WERI-Rb-1 (cell line): ENCODE measurements around the gene CEP72.
"Not testable (repeated sequence)": the region's sequence is repeated elsewhere in the genome, so short reads cannot be mapped to it uniquely, and the experiment has no call there.

Source experiments
- DNase-seq: peaks from one replicate; pipeline ENCODE4 v3.0.0-alpha.2; 2020
- H3K27ac ChIP-seq: fragments of 250-450 bp; sonication (Bioruptor Pico); 2 replicates; pipeline ENCODE4 v1.5.1; 2020; ENCODE audit warnings: mild to moderate bottlenecking, moderate library complexity
- H3K27me3 ChIP-seq: fragments of 250-450 bp; sonication (Bioruptor Pico); 2 replicates; pipeline ENCODE4 v1.5.1; 2021; ENCODE audit warnings: mild to moderate bottlenecking, low read depth, moderate library complexity; ENCODE audit not compliant: insufficient read depth, severe bottlenecking
- H3K36me3 ChIP-seq: fragments of 250-450 bp; sonication (Bioruptor Pico); 2 replicates; pipeline ENCODE4 v1.5.1; 2020; ENCODE audit warnings: mild to moderate bottlenecking, moderate library complexity
- H3K4me3 ChIP-seq: 2 replicates; pipeline ENCODE4 v1.5.1; 2011; ENCODE audit warnings: low read depth, mild to moderate bottlenecking, control low read depth, low read length
- H3K9me3 ChIP-seq: fragments of 250-450 bp; sonication (Bioruptor Pico); 2 replicates; pipeline ENCODE4 v1.5.1; 2021; ENCODE audit warnings: mild to moderate bottlenecking, moderate library complexity; ENCODE audit not compliant: severe bottlenecking
- CTCF ChIP-seq: IDR thresholded peaks from 2 replicates; pipeline ENCODE4 v1.5.1; 2011; ENCODE audit warnings: low read depth, mild to moderate bottlenecking, control low read depth, inconsistent platforms, low read length

Gene CEP72

GRCh38 chr5:681317-682191, 69.4 kb downstream of the CEP72 start:
- not testable (repeated sequence) for H3K4me3 ChIP-seq, H3K9me3 ChIP-seq, DNase-seq, H3K27ac ChIP-seq, H3K36me3 ChIP-seq
- peaks cover 34% of the 10 kb centered on the region for H3K27me3 ChIP-seq

GRCh38 chr5:682216-682615, 70.1 kb downstream of the CEP72 start:
- not testable (repeated sequence) for H3K4me3 ChIP-seq, H3K27ac ChIP-seq, H3K9me3 ChIP-seq, DNase-seq, H3K36me3 ChIP-seq
- H3K27me3 ChIP-seq, result peaks cover 27% of the 10 kb centered on the region

DNA sequence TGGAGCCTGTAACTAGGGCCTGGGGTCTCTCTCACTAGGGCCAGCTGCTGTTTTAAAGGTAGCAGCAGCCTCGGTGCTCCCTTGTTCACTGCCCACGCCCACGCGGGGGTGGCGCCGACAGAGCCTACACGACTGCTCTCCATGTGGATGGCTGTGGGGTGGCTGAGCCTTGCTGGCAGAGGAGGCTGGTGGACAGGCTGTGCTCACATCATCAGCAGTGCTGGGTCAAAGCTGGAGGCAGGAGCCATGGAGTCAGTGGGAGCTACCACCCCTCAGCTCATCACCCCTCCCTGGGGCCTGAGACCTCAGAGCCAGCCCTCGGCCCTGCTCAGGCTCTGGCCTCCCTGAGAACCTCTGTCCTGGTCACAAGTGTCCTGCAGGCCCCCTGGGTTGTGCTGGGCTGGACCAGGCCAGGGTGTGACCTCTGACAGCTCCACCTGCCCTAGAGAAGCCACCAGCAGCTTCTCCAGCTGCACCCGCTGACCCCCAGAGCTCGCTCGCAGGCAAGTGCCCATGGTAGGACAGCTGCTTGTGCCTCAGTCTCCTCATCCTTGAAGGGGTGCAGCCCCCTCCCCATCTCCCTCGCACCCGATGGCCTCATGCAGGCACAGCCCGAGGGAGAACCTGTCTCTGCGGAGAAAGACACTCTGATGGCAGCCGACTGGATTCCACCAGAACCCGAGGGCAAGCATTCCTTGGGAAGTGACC, 70.7 kb downstream of the CEP72 start:
- not testable (repeated sequence) for H3K27ac ChIP-seq, DNase-seq, H3K36me3 ChIP-seq, H3K4me3 ChIP-seq, H3K9me3 ChIP-seq
- peaks cover 22% of the 10 kb centered on the region for H3K27me3 ChIP-seq

DNA sequence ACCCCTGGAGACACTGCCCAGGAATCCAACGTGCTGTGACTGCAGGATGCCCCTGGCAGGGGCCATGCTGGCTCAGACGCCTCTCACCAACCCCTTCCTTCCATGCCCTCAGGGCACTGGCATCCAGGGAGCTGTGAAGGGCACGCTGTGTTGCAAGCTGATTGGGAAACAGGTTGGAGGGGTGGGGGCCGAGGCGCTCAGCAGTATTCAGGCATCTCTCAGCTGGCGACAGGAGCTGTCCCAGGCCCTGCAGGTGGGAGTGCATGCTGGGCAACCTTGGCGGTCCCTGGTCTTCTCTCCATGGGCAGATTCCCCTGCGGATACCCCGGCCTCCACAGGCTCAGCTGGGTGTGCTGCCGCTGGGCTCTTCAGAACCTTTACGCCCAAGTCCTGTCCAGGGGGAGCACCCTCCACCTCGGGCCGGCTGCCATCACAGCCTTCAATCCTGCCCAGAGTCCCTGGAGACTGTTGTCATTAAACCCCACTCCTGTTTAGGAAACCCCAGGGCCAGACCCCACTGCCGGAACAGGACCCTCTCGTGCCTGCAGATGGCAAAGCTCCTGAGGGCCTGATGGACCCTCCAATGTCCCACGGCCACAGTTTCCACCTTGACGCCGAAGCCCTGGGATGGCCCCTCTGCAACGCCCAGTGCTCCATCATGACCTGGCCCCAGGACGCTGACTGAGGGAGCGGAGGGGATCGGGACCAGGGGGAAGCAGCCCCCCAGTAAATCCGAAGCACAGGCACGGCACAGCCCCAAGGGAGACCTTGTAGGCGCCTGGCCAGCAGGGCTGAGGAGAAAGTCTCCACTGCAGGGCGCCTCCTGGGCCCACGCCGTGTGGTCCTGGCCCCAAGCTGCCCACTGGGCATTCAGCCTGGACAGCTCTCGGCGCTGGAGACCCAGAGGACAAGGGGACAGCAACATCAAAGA, 71.7 kb downstream of the CEP72 start:
- H3K9me3 ChIP-seq, result no peaks in the 10 kb centered on the region
- H3K27ac ChIP-seq, result no peak overlapping the region
- H3K4me3 ChIP-seq, result no peak overlapping the region
- peaks cover 21% of the 10 kb centered on the region for H3K27me3 ChIP-seq
- no peaks in the 10 kb centered on the region for H3K36me3 ChIP-seq
- no peak for TF ChIP-seq CTCF
- DNase-seq, result no peak

DNA sequence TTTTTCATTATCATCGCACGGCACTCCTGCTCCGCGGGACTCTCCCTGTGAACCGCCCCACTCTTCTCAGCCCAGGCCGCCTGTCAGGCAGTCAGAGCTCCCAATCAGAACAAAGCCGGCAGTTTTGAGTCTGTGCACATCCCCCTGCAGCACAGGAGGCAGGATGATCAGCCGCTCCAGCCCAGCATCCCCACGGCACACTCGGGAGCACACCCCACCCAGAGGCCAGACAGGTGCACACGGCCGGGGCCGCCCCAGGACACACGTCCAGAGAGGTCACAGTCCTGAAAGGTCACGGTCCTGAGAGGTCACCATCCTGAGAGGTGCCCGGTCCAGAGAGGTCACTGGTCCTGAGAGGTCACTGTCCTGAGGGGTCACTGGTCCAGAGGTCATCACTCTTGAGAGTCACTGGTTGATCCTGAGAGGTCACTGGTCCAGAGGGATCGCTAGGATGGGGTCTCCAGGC, 72.6 kb downstream of the CEP72 start:
- Histone ChIP-seq H3K4me3 (no peak overlapping the region), H3K36me3 (no peaks in the 10 kb centered on the region), H3K27me3 (peaks cover 21% of the 10 kb centered on the region), H3K9me3 (no peaks in the 10 kb centered on the region), H3K27ac (no peak overlapping the region)
- no peak for TF ChIP-seq CTCF
- no peak for DNase-seq

GRCh38 chr5:685262-686171, 73.4 kb downstream of the CEP72 start:
- Histone ChIP-seq H3K27ac (no peak overlapping the region), H3K27me3 (peaks cover 21% of the 10 kb centered on the region), H3K36me3 (no peaks in the 10 kb centered on the region), H3K4me3 (no peak overlapping the region), H3K9me3 (no peaks in the 10 kb centered on the region)
- no peak for TF ChIP-seq CTCF
- DNase-seq, result no peak

DNA sequence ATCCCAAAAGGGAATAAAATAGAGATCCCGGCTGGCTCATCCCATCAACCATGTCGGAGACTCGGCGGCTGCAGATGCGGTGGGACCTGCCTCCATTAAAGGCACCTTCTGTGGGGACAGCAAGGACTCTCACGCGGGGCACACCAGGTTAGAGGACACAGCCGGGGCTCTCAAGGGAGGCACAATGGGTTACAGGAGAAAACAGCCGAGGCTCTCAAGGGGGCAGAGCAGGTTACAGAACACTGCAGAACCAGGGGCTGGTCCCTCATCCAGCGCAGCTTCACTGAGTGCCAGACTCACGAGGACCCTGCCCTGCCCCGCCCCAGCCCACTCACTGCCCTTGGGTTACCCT, 74.0 kb downstream of the CEP72 start:
- H3K4me3 ChIP-seq, DNase-seq, H3K27ac ChIP-seq, H3K9me3 ChIP-seq, H3K36me3 ChIP-seq: not testable (repeated sequence)
- H3K27me3 ChIP-seq, result peaks cover 21% of the 10 kb centered on the region

GRCh38 chr5:686936-687335, 74.8 kb downstream of the CEP72 start:
- H3K27ac ChIP-seq, H3K36me3 ChIP-seq, DNase-seq, H3K4me3 ChIP-seq, H3K9me3 ChIP-seq: not testable (repeated sequence)
- H3K27me3 ChIP-seq, result peaks cover 21% of the 10 kb centered on the region

DNA sequence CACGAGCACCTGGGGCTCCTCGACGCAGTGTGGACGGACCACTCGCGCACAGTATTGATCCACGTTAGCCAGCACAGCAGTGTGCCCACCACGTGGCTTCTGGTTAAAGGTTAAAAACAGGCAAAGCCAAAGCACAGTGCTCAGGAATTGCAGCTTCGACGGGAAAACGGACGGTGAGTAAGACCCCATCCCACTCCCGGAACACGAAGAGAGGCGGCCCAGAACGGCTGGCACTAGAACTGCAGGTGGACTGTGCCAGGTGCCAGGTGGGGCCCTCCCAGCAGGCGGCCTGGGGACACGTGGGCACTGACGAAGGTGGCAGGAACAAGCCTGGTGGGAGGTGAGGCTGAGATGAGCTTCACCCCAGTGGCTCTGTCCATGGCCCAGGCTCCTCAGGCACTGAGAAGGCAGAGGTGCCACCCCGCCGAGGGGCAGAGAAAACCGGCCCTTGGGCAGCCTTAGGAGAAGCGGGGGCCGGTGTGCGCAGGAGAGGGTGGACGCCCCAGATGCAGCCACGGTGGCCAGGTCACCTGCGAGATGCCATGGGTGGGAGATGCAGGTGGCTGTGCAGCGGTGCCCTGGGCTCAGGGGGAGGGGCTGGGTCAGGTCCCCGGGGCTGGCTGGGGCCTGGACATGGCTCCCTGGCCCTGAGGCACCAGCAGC, 76.3 kb downstream of the CEP72 start:
- H3K27ac ChIP-seq, H3K9me3 ChIP-seq, DNase-seq, H3K4me3 ChIP-seq, H3K36me3 ChIP-seq: not testable (repeated sequence)
- H3K27me3 ChIP-seq, result peaks cover 22% of the 10 kb centered on the region
